C4-2B (cell line): ENCODE results near the gene PTPRN2.
"Not testable (repeated sequence)": the region's sequence is repeated elsewhere in the genome, so short reads cannot be mapped to it uniquely, and the experiment has no call there.

Experiments used
- H3K27ac ChIP-seq: fragments of 450-650 bp; 2 replicates; pipeline ENCODE4 v1.5.1; 2017
- CTCF ChIP-seq: fragments of 450-650 bp; conservative IDR thresholded peaks from 2 replicates; pipeline ENCODE4 v1.5.1; 2017; ENCODE audit warnings: mild to moderate bottlenecking
- ZFX ChIP-seq: fragments of 450-650 bp; IDR thresholded peaks from 2 replicates; pipeline ENCODE4 v1.6.1; 2017

PTPRN2 gene

GRCh38 chr7:158206341-158206740 lies 381.3 kb downstream of the PTPRN2 start:
- H3K27ac ChIP-seq: no peak overlapping the region
- TF ChIP-seq ZFX: no peak

- H3K27ac ChIP-seq: no peak overlapping the region
- TF ChIP-seq ZFX (no peak), CTCF (no peak)
Measured at GRCh38 chr7:158204453-158204852, 383.2 kb downstream of the PTPRN2 start.

GRCh38 chr7:158203948-158204347 lies 383.7 kb downstream of the PTPRN2 start:
- not testable (repeated sequence) for H3K27ac ChIP-seq

- TF ChIP-seq CTCF (no peak), ZFX (no peak)
- no peak overlapping the region for H3K27ac ChIP-seq
Measured at GRCh38 chr7:158194365-158194900, 393.2 kb downstream of the PTPRN2 start.

DNA sequence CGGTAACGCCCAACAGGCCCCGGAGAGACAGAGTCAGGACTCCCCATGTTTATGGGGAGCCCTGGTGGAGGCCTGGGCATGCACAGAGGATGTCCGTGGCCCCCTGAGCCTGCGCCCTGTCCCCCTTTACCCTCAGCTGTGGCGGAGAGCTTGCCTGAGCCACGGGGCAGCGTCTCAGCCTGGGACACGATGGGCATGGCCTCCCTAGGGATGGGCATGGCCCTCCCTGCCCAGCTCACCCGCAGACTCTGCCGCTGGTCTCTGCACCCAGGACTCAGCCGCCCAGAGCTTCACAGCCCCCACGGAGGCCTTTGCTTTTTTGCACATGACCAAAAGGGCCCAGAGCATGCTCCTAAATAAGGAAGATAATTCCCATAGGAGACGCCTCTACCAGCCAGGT lies 394.2 kb downstream of the PTPRN2 start:
- TF ChIP-seq ZFX (no peak), CTCF (no peak)

DNA sequence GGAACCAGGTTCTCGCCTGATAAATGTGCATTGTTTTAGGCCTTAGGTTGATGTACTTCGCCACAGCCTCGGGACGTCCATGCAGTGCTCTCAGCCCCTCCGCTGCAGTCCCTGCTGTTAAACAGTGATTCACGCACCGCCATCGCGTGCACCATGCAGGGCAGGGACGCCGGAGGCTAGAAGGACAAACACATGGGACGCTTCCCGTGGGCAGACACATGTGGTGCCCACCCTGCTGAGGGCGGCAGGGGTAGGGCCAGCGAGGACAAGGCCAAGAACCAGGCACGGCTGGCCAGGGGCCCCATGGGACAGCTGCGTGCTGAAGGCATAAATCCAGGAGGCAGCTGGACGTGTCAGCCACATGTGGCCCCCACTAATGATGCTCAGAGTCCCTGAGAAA lies 394.7 kb downstream of the PTPRN2 start:
- no peak overlapping the region for H3K27ac ChIP-seq
- TF ChIP-seq CTCF (no peak), ZFX (no peak)

More for the DNA sequence above, 394.2 kb downstream of the PTPRN2 start:
- H3K27ac ChIP-seq: no peak overlapping the region

DNA sequence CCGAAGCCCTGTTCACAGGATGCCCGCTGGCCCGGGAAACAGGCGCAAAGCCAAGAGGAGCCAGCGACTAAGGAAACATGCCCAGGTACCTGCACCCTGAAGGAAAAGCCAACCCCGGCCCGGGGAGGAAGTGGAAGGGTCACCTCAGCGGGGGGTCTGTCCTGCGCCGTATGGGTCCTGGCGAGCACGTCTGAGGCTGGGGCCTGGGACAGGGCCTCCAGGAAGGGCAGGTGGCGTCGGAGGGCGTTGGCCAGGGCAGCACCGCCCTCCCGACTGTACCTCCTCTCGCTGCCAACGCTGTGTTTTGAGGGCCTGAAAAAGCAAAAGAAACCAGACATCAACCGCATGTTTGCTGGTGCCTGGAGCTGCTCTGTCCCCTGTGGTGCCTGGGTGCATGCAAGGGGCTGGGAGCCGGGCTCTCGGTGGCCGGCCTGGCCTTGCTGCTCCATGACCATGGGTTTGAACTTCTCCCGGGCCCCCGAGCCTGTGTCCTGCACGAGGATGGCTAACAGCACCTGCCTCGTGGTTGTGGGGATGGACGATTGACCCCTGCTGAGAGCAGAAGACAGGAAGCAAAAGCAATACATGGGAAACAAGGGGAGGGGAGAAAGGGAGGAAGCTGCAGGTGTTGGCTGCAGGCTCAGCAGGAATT lies 395.3 kb downstream of the PTPRN2 start:
- TF ChIP-seq CTCF (no peak), ZFX (no peak)
- H3K27ac ChIP-seq: no peak overlapping the region

DNA sequence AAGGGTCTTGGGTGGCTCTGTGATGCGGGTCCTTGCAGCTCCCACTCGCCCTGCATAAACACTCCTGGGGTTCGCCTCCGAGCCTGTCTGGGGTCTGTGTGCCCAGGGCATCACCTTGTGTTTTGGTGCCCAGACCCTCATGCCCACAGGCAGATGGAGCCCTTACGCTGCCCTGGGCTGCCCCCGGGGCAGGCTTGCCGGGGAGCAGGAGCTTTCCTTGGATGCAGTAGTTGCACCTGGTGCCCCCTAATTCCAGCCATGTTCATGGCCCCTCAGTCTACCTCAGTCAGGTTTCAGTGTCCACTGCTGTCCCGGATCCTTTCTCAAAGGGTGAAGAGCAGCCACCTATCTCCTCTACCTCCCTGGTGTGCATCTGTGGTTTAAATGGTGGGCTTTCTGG lies 396.0 kb downstream of the PTPRN2 start:
- H3K27ac ChIP-seq: no peak overlapping the region
- no peak for TF ChIP-seq CTCF
- no peak for TF ChIP-seq ZFX
